KMS-11 (cell line): ENCODE results near the gene PPOX.

ENCODE experiments used
- H2AFZ ChIP-seq: fragments of 200-600 bp; sonication (generic); 2 replicates; pipeline ENCODE4 v1.6.1; 2016; ENCODE audit warnings: antibody characterized with exemption, mixed run types, low read depth
- H3K27ac ChIP-seq: fragments of 200-600 bp; sonication (generic); 2 replicates; pipeline ENCODE4 v1.6.1; 2016; ENCODE audit warnings: mild to moderate bottlenecking, mixed run types
- H3K27me3 ChIP-seq: fragments of 200-600 bp; sonication (generic); 2 replicates; pipeline ENCODE4 v1.6.1; 2017; ENCODE audit warnings: mild to moderate bottlenecking, low read depth, mixed run types, moderate library complexity; ENCODE audit not compliant: insufficient read depth
- H3K36me3 ChIP-seq: fragments of 200-600 bp; sonication (generic); 2 replicates; pipeline ENCODE4 v1.6.1; 2017; ENCODE audit warnings: mild to moderate bottlenecking, mixed run types; ENCODE audit not compliant: insufficient read depth
- H3K4me1 ChIP-seq: fragments of 200-600 bp; sonication (generic); 2 replicates; pipeline ENCODE4 v1.6.1; 2016; ENCODE audit warnings: mild to moderate bottlenecking, low read depth, mixed run types; ENCODE audit not compliant: poor library complexity, severe bottlenecking
- H3K4me2 ChIP-seq: fragments of 200-600 bp; sonication (generic); 2 replicates; pipeline ENCODE4 v1.7.0; 2016; ENCODE audit warnings: mild to moderate bottlenecking, mixed run types
- H3K4me3 ChIP-seq: fragments of 200-600 bp; sonication (generic); IDR thresholded peaks from 2 replicates; pipeline ENCODE4 v1.6.1; 2017; ENCODE audit warnings: low read depth, low read length, mixed read lengths; ENCODE audit not compliant: insufficient read depth
- H3K79me2 ChIP-seq: fragments of 200-600 bp; sonication (generic); 2 replicates; pipeline ENCODE4 v1.6.1; 2016; ENCODE audit warnings: low read depth, mixed run types; ENCODE audit not compliant: insufficient read depth
- H3K9ac ChIP-seq: fragments of 200-600 bp; sonication (generic); 2 replicates; pipeline ENCODE4 v1.6.1; 2016; ENCODE audit warnings: mild to moderate bottlenecking, mixed run types
- H4K20me1 ChIP-seq: fragments of 200-600 bp; sonication (generic); 2 replicates; pipeline ENCODE4 v1.6.1; 2016; ENCODE audit warnings: mild to moderate bottlenecking, mixed run types; ENCODE audit not compliant: insufficient read depth
- TF ChIP-seq, protein P1 (sequence below): fragments of 200-600 bp; sonication (generic); conservative IDR thresholded peaks from 2 replicates; pipeline ENCODE4 v1.6.1; 2017; ENCODE audit warnings: low read depth, mild to moderate bottlenecking, antibody characterized with exemption, low read length, moderate library complexity, mixed read lengths

PPOX gene

DNA sequence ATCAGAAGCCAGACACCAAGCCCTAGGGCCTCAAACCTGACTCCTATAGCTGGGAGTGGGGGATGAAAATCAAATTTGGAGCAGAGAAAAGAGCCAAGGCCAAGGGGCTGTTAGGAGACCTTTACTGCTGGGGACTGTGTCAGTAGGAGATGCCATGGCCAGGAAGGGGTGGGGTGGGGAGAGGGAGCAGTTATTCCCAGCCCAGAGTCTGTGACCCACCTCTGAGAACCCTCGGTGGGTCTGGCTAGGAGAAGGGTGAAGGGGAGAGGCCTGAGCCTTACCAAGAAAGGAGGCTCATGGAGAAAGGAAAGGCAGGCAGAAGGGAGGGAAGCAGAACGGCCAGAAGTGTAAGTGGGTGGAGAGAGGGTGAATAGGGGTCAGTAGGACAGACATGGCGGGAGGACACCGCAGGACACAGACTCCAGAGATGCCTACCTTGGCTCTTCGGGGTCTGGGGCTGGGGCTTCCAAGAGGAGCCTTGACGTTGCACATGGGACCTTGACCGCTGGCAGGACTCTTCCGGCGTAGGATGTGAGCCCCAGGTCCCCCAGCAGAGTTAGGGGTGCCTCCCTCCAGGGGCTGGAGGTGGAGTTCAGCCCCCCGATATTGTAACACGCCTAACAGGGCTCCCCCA is 31.5 kb downstream of the PPOX start:
- Histone ChIP-seq H3K4me2 (no peak overlapping the region), H3K4me3 (no peak overlapping the region), H3K9ac (no peak overlapping the region), H3K4me1 (peaks cover 12% of the 10 kb centered on the region), H3K36me3 (no peaks in the 10 kb centered on the region), H2AFZ (no peak overlapping the region), H4K20me1 (no peaks in the 10 kb centered on the region), H3K27ac (no peak overlapping the region), H3K79me2 (peaks cover 4% of the 10 kb centered on the region; the same call in 1 of the 2 replicates), H3K27me3 (no peaks in the 10 kb centered on the region; the same call in 1 of the 2 replicates)
- TF ChIP-seq, protein P1, sequence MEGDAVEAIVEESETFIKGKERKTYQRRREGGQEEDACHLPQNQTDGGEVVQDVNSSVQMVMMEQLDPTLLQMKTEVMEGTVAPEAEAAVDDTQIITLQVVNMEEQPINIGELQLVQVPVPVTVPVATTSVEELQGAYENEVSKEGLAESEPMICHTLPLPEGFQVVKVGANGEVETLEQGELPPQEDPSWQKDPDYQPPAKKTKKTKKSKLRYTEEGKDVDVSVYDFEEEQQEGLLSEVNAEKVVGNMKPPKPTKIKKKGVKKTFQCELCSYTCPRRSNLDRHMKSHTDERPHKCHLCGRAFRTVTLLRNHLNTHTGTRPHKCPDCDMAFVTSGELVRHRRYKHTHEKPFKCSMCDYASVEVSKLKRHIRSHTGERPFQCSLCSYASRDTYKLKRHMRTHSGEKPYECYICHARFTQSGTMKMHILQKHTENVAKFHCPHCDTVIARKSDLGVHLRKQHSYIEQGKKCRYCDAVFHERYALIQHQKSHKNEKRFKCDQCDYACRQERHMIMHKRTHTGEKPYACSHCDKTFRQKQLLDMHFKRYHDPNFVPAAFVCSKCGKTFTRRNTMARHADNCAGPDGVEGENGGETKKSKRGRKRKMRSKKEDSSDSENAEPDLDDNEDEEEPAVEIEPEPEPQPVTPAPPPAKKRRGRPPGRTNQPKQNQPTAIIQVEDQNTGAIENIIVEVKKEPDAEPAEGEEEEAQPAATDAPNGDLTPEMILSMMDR: no peak

DNA sequence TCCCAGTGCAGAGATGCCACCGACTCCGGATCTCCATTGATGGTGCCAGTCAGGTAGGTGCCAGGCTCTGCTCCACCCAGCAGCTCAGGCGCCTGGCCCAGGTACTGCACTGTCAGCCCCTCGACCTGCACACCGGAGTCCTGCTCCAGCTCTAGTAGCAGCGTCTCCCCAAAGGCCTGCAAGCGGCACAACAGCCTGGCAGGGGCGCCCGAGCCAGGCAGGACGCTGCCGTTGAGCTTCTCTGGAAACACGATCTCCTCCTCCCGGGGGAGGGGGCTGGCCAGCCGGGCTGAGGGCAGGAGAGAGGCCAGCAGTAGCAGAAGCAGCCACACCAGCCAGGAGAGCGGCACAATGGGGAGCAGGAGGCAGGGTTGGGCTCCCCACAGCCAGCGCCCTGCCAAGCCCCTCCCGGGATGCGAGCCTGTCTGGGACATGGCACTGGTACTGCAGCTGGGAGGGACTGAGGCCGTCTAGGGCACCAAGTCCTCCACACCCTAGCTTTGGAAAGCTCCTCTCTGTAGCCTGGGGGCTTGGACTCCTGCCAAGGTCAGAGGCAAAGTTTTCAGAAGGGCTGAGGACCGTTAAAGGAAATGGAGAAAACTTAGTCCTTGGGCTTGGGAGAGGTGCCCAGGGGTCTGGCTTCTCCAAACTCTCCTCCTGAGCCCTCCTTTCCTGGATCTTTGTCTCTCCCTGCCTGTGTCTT is 32.1 kb downstream of the PPOX start:
- Histone ChIP-seq H4K20me1 (no peaks in the 10 kb centered on the region), H3K4me1 (peaks cover 16% of the 10 kb centered on the region), H3K4me2 (no peak overlapping the region), H3K9ac (no peak overlapping the region), H2AFZ (no peak overlapping the region), H3K27me3 (no peaks in the 10 kb centered on the region; the same call in 1 of the 2 replicates), H3K79me2 (peaks cover 11% of the 10 kb centered on the region; the same call in 1 of the 2 replicates), H3K27ac (no peak overlapping the region), H3K36me3 (no peaks in the 10 kb centered on the region), H3K4me3 (no peak overlapping the region)
- TF ChIP-seq, protein P1: no peak

DNA sequence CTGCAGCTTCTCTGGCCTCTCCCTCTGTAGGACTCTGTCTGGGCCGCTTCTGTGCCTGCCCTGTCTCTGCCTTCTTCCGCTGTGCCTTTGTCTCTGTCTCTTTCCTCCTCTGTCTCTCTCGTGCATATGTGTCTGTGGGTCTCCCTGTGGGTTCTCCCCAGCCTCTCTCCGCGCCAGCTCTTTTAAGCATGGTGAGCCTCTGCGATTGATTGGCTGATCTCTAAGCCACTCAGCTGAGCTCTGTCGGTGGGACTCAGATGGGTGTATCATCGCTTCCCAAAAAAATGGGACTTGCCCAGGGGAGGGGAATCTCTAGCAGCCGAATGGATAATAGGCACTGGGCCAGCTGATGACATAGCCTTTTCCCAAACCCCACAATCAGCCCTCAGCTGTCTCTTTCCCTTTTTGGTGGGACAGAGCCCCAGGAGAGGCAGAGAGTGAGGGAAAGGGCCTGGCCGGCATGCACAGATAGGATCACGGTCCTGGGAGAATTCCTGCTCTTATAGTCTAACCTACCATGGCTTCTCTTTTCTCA is 32.7 kb downstream of the PPOX start, which contains the start of gene ADAMTS4:
TSS of gene ADAMTS4 (minus strand) at position 158 of the 535 bp plus-strand sequence. CDS start 427 bp downstream, outside the sequence.
- Histone ChIP-seq H3K4me1 (peaks cover 18% of the 10 kb centered on the region), H3K4me3 (no peak within 1 kb of the TSS), H3K27me3 (no peaks in the 10 kb centered on the region; the same call in 1 of the 2 replicates), H3K9ac (no peak within 1 kb of the TSS), H4K20me1 (no peaks in the 10 kb centered on the region), H3K79me2 (peaks cover 14% of the 10 kb centered on the region; the same call in 1 of the 2 replicates), H2AFZ (no peak within 1 kb of the TSS), H3K27ac (no peak within 1 kb of the TSS), H3K4me2 (no peak within 1 kb of the TSS), H3K36me3 (no peaks in the 10 kb centered on the region)
- TF ChIP-seq, protein P1: no peak

DNA sequence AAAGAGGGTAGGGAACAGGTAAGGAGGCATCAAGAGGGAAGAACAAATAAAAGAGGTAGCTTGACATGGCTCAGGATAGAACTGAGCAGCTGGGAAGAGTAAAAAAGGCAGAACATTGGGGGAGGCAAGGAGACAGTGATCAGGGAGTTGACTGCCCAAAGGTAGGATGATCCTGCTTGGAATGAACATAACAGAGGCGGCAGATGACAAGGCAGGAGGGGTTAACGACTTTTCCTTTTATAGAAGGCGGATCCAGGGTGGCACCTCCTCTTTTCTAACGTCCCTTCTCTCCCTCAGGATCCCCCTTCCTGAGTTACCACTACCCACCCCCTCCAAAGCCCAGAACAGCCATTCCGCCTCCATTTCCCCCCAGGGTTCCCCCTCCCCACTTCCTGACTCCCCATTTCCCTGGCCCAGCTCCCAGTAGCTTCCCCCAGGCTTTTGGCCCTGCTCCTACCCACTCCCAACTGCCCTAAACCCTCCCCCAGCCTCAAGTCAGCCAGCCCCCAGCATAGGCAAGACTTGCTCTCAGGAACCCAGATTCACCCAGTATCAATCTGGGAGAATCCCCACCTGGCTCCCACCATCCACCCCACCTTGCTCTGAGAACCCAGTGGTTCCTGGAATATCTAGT is 33.4 kb downstream of the PPOX start:
- Histone ChIP-seq H3K27me3 (no peaks in the 10 kb centered on the region; the same call in 1 of the 2 replicates), H4K20me1 (no peaks in the 10 kb centered on the region), H3K79me2 (peaks cover 14% of the 10 kb centered on the region; the same call in 1 of the 2 replicates), H2AFZ (no peak overlapping the region), H3K9ac (no peak overlapping the region), H3K36me3 (no peaks in the 10 kb centered on the region), H3K4me3 (no peak overlapping the region), H3K4me2 (no peak overlapping the region), H3K27ac (no peak overlapping the region), H3K4me1 (peaks cover 18% of the 10 kb centered on the region)
- TF ChIP-seq, protein P1: no peak
